Fibroblast of skin of right quadriceps (primary cell): Measurements from ENCODE around the gene ERBB3.

Experiments
- DNase-seq: peaks from one replicate; pipeline ENCODE4 v3.0.0-alpha.2; 2013

Gene ERBB3

GRCh38 chr12:56080556-56081138 is 682 bp downstream of the ERBB3 start:
- no peak for DNase-seq

DNA sequence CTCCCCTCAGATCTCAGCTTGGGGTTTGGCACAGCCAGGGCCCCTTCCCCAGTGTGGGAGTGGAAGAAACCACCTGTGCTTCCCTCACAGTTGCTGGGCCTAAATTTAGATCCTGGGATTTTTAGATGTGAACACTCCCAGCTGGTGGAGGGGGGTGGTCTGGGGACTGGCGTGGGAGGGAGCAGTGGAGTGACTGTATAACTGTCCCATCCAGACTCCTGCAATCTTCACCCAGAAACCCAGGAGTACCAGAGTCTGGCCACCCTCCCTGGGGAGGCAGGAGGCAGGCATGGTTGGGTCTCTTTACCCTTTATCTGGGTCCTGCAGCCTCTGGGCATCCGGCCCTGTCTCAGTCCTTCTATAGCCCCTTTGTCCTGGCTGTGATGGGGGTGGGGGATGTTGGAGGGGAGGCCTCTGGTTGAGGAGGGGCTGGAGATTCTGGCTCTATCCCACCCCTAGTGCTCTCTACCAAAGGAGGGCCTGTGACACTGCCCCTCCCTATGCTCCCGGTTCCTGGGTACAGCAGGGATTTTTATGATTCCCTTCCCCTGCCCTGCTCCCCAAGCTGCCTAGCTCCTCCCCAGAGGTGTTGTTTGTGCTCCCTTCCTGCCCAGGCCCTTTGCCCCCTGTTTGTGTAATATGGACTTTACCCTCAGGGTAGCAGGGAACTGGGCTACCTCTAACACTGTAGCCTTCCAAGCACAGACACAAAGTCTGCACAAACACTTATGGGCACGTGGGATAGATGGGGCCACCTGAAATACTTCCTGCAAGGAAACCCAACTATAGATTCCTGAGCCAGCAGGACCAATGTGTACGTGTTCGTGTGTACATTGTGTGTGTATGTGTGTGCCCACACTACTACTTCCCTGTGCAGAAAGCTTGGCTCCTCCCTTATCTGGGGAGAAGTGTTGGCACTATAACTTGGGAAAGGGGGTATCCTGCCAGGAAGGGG is 1.7 kb downstream of the ERBB3 start:
- DNase-seq = no peak

DNA sequence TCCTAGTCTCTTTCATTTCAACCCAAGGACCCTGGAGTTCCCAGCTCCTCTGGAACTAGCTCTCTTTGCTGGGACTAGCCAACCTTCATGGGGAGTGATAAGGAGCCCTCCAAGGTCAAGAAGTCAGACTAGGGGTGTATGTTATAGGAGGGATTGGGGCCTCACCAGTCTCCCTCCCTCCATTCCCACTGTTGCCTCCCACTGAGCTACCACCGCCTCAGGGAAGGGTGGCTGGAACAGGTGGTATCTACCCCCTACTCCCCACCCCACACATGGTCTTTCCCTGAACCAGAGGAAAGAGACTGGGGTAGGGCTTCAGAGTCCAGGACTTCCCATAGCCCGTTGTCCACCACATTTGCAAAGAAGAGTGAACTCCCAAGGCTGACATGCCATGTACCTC is 2.4 kb downstream of the ERBB3 start:
- DNase-seq = no peak

DNA sequence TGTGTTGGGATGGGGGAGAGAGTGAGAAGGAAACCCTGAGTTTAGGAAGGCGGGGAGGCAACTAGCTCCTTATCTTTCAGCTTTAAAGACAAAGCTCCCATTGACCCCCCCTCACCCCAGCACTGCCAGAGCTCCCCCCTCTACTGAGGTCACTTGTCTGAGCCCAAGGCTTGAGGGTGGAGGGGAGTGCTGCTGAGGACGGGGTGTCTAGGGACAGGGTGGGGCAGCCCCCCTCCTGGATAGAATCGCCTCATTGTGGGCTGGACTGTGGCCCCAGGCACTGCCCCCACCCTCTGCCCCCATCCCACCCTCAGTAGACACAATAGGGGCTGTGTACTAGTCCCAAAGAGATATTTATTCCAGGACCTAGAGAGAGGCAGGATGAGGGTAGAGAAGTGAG is 3.0 kb downstream of the ERBB3 start:
- DNase-seq = no peak

DNA sequence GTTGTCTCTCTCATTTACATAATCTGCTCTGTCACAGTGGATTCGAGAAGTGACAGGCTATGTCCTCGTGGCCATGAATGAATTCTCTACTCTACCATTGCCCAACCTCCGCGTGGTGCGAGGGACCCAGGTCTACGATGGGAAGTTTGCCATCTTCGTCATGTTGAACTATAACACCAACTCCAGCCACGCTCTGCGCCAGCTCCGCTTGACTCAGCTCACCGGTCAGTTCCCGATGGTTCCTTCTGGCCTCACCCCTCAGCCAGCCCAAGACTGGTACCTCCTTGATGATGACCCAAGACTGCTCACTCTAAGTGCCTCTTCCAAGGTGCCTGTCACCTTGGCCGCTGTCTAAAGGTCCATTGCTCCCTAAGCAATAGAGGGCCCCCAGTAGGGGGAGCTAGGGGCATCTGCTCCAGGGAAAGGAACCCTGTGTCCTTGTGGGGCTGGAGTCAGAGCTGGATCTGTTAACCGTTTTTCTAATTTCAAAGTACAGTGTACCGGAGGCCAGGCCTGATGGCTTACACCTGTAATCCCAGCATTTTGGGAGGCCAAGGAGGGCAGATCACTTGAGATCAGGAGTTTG is 5.1 kb downstream of the ERBB3 start:
- no peak for DNase-seq

GRCh38 chr12:56086096-56086495 is 6.1 kb downstream of the ERBB3 start:
- no peak for DNase-seq

DNA sequence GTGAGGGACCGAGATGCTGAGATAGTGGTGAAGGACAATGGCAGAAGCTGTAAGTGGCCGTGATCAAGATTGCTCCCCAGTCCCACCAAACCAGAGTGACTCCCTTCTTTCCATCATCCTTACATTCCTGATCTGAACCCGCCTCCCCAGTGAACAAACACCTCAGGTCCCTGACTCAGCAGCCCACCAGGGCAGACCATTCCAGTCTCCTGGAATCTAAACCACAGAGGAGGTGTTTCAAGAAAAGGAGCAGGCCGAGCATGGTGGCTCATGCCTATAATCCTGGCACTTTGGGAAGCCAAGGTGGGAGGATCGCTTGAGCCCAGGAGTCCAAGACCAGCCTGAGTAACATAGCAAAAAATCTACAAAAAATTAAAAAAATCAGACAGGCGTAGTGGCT is 6.6 kb downstream of the ERBB3 start:
- no peak for DNase-seq

DNA sequence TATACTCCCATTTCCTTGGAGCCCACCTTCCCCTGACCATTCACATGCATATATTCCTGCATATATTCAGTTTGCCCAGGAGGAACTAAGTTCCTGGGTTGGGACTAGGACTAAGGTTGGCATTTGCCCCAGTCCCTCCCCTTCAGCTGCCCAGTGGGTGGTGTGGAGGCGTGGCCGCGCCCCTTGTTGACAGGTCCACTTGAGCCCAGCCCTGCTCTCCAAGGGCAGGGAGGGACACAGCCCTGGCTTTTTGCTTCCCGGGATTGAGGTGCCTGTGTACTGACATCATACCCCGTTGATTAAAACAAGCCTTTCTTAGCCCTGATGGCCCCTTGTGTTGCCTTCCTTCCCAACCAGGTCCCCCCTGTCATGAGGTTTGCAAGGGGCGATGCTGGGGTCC is 7.3 kb downstream of the ERBB3 start:
- no peak for DNase-seq

- DNase-seq = no peak
Observed at GRCh38 chr12:56097738-56098137, 17.8 kb downstream of the ERBB3 start.

DNA sequence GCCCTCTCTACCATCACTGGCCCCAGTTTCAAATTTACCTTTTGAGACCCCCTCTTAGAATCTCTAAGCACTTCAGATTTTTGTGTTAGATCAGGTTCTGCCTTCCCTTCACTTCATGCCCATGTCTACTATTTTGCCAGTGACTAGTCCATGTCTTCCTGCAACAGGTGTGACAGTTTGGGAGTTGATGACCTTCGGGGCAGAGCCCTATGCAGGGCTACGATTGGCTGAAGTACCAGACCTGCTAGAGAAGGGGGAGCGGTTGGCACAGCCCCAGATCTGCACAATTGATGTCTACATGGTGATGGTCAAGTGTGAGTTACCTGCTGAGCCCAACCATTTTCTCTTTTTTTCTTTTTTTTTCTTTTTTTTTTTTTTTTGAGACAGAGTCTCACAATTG is 18.6 kb downstream of the ERBB3 start:
- no peak for DNase-seq

GRCh38 chr12:56099787-56100186 is 19.8 kb downstream of the ERBB3 start:
- DNase-seq = no peak

DNA sequence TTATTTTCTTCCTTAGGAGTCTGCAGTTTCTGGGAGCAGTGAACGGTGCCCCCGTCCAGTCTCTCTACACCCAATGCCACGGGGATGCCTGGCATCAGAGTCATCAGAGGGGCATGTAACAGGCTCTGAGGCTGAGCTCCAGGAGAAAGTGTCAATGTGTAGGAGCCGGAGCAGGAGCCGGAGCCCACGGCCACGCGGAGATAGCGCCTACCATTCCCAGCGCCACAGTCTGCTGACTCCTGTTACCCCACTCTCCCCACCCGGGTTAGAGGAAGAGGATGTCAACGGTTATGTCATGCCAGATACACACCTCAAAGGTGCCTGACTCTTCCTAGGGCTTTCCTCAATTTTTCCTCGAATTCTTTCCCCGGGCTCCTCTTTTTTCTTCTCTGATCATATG is 21.1 kb downstream of the ERBB3 start:
- DNase-seq = no peak

GRCh38 chr12:56102683-56103065 is 22.7 kb downstream of the ERBB3 start:
- no peak for DNase-seq

DNA sequence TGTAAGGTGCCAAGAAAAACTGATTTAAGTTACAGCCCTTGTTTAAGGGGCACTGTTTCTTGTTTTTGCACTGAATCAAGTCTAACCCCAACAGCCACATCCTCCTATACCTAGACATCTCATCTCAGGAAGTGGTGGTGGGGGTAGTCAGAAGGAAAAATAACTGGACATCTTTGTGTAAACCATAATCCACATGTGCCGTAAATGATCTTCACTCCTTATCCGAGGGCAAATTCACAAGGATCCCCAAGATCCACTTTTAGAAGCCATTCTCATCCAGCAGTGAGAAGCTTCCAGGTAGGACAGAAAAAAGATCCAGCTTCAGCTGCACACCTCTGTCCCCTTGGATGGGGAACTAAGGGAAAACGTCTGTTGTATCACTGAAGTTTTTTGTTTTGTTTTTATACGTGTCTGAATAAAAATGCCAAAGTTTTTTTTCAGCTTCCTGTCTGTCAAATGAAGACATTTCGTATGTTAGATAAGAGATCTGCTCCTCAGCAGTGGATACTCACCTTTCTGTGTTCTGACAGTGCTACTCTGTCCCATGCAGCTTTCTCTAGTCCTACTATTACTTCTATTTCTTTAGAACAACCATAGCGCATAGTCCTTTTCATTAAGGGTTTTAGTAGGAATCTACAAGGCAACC is 23.2 kb downstream of the ERBB3 start:
- DNase-seq = no peak

- no peak for DNase-seq
Observed at GRCh38 chr12:56103823-56104108, 23.8 kb downstream of the ERBB3 start.

- peak; percentile 99 for DNase-seq
Observed at GRCh38 chr12:56104109-56104814, 24.3 kb downstream of the ERBB3 start, which contains the start of gene PA2G4. TSS of gene PA2G4 (plus strand) at chr12:56104559. CDS start at chr12:56104738, 179 bp downstream.

- DNase-seq = no peak
Observed at GRCh38 chr12:56104815-56105608, 25.0 kb downstream of the ERBB3 start.

- no peak for DNase-seq
Observed at GRCh38 chr12:56105609-56105902, 25.6 kb downstream of the ERBB3 start.

GRCh38 chr12:56107242-56107641 is 27.3 kb downstream of the ERBB3 start:
- DNase-seq = no peak

- no peak for DNase-seq
Observed at GRCh38 chr12:56110571-56110970, 30.6 kb downstream of the ERBB3 start.

GRCh38 chr12:56114084-56114483 is 34.1 kb downstream of the ERBB3 start:
- DNase-seq = no peak

DNA sequence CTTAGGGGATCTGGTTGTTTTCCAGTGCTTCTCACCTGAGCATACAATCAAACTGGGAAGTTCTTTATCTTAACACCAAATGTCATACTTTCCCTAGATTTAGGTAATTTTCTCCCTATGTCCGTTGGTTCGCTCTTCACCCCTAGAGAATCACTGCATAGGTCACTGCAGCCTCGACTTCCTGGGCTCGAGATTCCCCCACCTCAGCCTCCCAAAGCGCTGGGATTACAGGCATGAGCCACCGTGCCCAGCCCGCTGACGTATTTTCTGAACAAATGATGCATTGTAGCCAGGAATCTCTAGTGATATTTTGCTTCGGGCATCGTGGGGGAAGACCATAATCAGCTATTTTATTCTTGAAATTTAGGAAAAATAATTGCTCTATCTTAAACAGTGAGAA is 35.4 kb downstream of the ERBB3 start:
- no peak for DNase-seq
